Esophagus muscularis mucosa (tissue), 3 donors: ENCODE data around the gene TSNAXIP1.

ENCODE experiments used
- EP300 ChIP-seq: sonication (generic); formaldehyde crosslinking; IDR thresholded peaks from one replicate; pipeline ENCODE4 v1.6.1; 2017; ENCODE audit warnings: antibody characterized with exemption
- TF ChIP-seq, protein P1 (sequence below), 3 experiments: fragments of 200-600 bp in 2 of 3; fragments of 450-650 bp in 1 of 3; sonication (generic) in 2 of 3; IDR thresholded peaks; one replicate each; pipeline ENCODE4 v1.5.1; 2017 to 2019; ENCODE audit warnings: antibody characterized with exemption in 3 of 3, mild to moderate bottlenecking in 2 of 3, moderate library complexity in 1 of 3

DNA sequence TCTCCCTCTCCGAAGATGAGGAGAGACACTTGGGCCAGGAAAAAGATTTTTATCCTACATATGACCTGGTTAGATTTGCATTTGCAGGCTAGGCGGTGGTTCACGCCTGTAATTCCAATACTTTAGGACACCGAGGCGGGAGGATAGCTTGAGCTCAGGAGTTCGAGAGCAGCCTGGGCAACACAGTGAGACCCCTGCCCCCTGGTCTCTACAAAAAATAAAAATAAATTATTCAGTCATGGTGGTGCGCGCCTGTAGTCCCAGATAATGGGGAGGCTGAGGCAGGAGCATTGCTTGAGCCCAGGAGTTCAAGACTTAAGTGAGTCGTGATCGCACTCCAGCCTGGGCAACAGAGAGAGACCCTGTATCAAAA, 27.5 kb downstream of the TSNAXIP1 start:
- TF ChIP-seq, protein P1, sequence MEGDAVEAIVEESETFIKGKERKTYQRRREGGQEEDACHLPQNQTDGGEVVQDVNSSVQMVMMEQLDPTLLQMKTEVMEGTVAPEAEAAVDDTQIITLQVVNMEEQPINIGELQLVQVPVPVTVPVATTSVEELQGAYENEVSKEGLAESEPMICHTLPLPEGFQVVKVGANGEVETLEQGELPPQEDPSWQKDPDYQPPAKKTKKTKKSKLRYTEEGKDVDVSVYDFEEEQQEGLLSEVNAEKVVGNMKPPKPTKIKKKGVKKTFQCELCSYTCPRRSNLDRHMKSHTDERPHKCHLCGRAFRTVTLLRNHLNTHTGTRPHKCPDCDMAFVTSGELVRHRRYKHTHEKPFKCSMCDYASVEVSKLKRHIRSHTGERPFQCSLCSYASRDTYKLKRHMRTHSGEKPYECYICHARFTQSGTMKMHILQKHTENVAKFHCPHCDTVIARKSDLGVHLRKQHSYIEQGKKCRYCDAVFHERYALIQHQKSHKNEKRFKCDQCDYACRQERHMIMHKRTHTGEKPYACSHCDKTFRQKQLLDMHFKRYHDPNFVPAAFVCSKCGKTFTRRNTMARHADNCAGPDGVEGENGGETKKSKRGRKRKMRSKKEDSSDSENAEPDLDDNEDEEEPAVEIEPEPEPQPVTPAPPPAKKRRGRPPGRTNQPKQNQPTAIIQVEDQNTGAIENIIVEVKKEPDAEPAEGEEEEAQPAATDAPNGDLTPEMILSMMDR (IDR thresholded peaks at IDR 0.05), result no peak
- no peak for TF ChIP-seq EP300
